IMR-90 (cell line): Measurements from ENCODE around the gene EIF2S2. TPM values are rescaled to one million over a fixed set of nuclear protein-coding genes. Genes with fewer than 3 reads are reported as not detected.
"Not testable (repeated sequence)": the region's sequence is repeated elsewhere in the genome, so short reads cannot be mapped to it uniquely, and the experiment has no call there.

Experiments
- ATAC-seq: fragments of 200-7000 bp; cut with Tn5 transposase; 2 replicates; pipeline ENCODE4 v1.9.1; 2020; ENCODE audit warnings: low read depth, mild to moderate bottlenecking, moderate library complexity
- BruUV-seq: library from RNA; stranded (reverse); fragments of 400-500 nt; replicated peaks from 2 replicates; lab custom pipeline; 2021; lab: Mats Ljungman, UMichigan
- CTCF ChIA-PET: fragments of 300-600 bp; formaldehyde crosslinking; extraction: SDS; loops from one replicate; lab custom pipeline; 2021; ENCODE audit warnings: antibody characterized with exemption; lab: Yijun Ruan, JAX
- POLR2A ChIA-PET: fragments of 300-600 bp; sonication (Branson Sonifier 250); formaldehyde crosslinking; loops from one replicate; lab custom pipeline; 2022; ENCODE audit warnings: antibody characterized with exemption; ENCODE audit not compliant: unreplicated experiment; lab: Charles Lee
- DNase-seq: peaks from one replicate; pipeline ENCODE4 v3.0.0; 2013
- H2AFZ ChIP-seq: replicated peaks from 2 replicates; pipeline ENCODE3; 2013; ENCODE audit warnings: low read length, mild to moderate bottlenecking; ENCODE audit not compliant: poor library complexity
- H2AK5ac ChIP-seq: 2 replicates; pipeline ENCODE4 v1.6.1; 2013; ENCODE audit warnings: low read depth, low read length, inconsistent platforms
- H2AK9ac ChIP-seq: replicated peaks from 2 replicates; pipeline ENCODE3; 2013; ENCODE audit warnings: mild to moderate bottlenecking, low read depth, low read length, moderate library complexity; ENCODE audit not compliant: poor library complexity
- H2BK120ac ChIP-seq: 2 replicates; pipeline ENCODE4 v1.6.1; 2013; ENCODE audit warnings: low read depth, low read length, inconsistent platforms
- H2BK15ac ChIP-seq: 3 replicates; pipeline ENCODE4 v1.6.1; 2013; ENCODE audit warnings: low read depth, low read length, inconsistent platforms
- H2BK20ac ChIP-seq: 2 replicates; pipeline ENCODE4 v1.6.1; 2013; ENCODE audit warnings: low read depth, mild to moderate bottlenecking, inconsistent platforms, low read length, moderate library complexity
- H2BK5ac ChIP-seq: 2 replicates; pipeline ENCODE4 v1.6.1; 2013; ENCODE audit warnings: mild to moderate bottlenecking, low read depth, low read length, inconsistent platforms; ENCODE audit not compliant: poor library complexity, severe bottlenecking
- H3K14ac ChIP-seq: replicated peaks from 2 replicates; pipeline ENCODE4 v1.6.1; 2013; ENCODE audit warnings: low read depth, low read length, inconsistent platforms
- H3K18ac ChIP-seq: 2 replicates; pipeline ENCODE4 v1.6.1; 2013; ENCODE audit warnings: low read depth, low read length, control low read depth
- H3K23ac ChIP-seq: 2 replicates; pipeline ENCODE4 v1.6.1; 2013; ENCODE audit warnings: low read depth, low read length, inconsistent platforms
- H3K27ac ChIP-seq: 2 replicates; pipeline ENCODE4 v1.5.1; 2013; ENCODE audit warnings: mild to moderate bottlenecking, control low read depth, low read length; ENCODE audit not compliant: insufficient read depth
- H3K27me3 ChIP-seq: 2 replicates; pipeline ENCODE4 v1.6.1; 2013; ENCODE audit warnings: low read length; ENCODE audit not compliant: control insufficient read depth, insufficient read depth
- H3K36me3 ChIP-seq: 2 replicates; pipeline ENCODE4 v1.6.1; 2013; ENCODE audit warnings: low read length, mixed read lengths; ENCODE audit not compliant: control insufficient read depth, insufficient read depth
- H3K4ac ChIP-seq: 2 replicates; pipeline ENCODE4 v1.6.1; 2013; ENCODE audit warnings: low read depth, low read length, inconsistent platforms
- H3K4me1 ChIP-seq: 2 replicates; pipeline ENCODE4 v1.6.1; 2013; ENCODE audit warnings: low read length, mixed read lengths; ENCODE audit not compliant: control insufficient read depth, insufficient read depth
- H3K4me2 ChIP-seq: 2 replicates; pipeline ENCODE4 v1.6.1; 2013; ENCODE audit warnings: low read depth, mild to moderate bottlenecking, control low read depth, low read length, moderate library complexity
- H3K4me3 ChIP-seq: 2 replicates; pipeline ENCODE4 v1.5.1; 2013; ENCODE audit warnings: low read depth, mild to moderate bottlenecking, control low read depth, low read length, moderate library complexity; ENCODE audit not compliant: insufficient read depth
- H3K56ac ChIP-seq: 2 replicates; pipeline ENCODE4 v1.6.1; 2013; ENCODE audit warnings: low read length, inconsistent platforms; ENCODE audit not compliant: insufficient read depth; ENCODE audit errors: extremely low read depth
- H3K79me1 ChIP-seq, 2 experiments: 2 replicates each; pipeline ENCODE4 v1.6.1; 2013; ENCODE audit warnings: low read length in 2 of 2, inconsistent platforms in 1 of 2, low read depth in 1 of 2
- H3K9ac ChIP-seq: 2 replicates; pipeline ENCODE4 v1.6.1; 2013; ENCODE audit warnings: low read depth, low read length, control low read depth
- H3K9me1 ChIP-seq: 2 replicates; pipeline ENCODE4 v1.6.1; 2013; ENCODE audit warnings: low read length, inconsistent platforms; ENCODE audit not compliant: insufficient read depth
- H3K9me3 ChIP-seq: 2 replicates; pipeline ENCODE4 v1.6.1; 2013; ENCODE audit warnings: low read length; ENCODE audit not compliant: control insufficient read depth, insufficient read depth
- H4K20me1 ChIP-seq: 2 replicates; pipeline ENCODE4 v1.6.1; 2013; ENCODE audit warnings: low read length, inconsistent platforms; ENCODE audit not compliant: insufficient read depth
- H4K5ac ChIP-seq: 2 replicates; pipeline ENCODE4 v1.6.1; 2013; ENCODE audit warnings: mild to moderate bottlenecking, low read depth, low read length, control low read depth
- H4K8ac ChIP-seq, 2 experiments: 2 replicates each; pipeline ENCODE4 v1.6.1; 2013; ENCODE audit warnings: low read depth in 2 of 2, low read length in 2 of 2, control low read depth in 1 of 2, inconsistent platforms in 1 of 2
- H4K91ac ChIP-seq: 2 replicates; pipeline ENCODE4 v1.6.1; 2013; ENCODE audit warnings: low read depth, low read length, inconsistent platforms; ENCODE audit not compliant: insufficient read depth
- CEBPB ChIP-seq: IDR thresholded peaks from 2 replicates; pipeline ENCODE4 v1.6.1; 2012; ENCODE audit warnings: low read depth, low read length, improper control_type of control experiment
- WGBS, 2 experiments: methylation state at CpG; one replicate each; pipeline versions ENCODE4 v1.1.5 to v1.1.7; 2013; ENCODE audit warnings: missing lambda C conversion rate in 2 of 2; ENCODE audit not compliant: insufficient read length in 1 of 2; ENCODE audit errors: extremely low coverage in 2 of 2; 5-methylcytosine and 5-hydroxymethylcytosine counted together
- dilution Hi-C: fragments of 300-500 bp; cut with HindIII; formaldehyde crosslinking; loops from one replicate; pipeline ENCODE4 v1.14.3; 2018; ENCODE audit warnings: low sequenced_read_pairs; ENCODE audit not compliant: unreplicated experiment
- in situ Hi-C: fragments of 300-500 bp; cut with MboI; formaldehyde crosslinking; loops from 3 replicates; pipeline ENCODE4 v1.14.3; 2019; ENCODE audit warnings: low sequenced_read_pairs, inconsistent platforms, mixed read lengths
- intact Hi-C: fragments of 100-400 bp; cut with micrococcal nuclease; formaldehyde crosslinking; loops from 2 replicates; pipeline ENCODE4 v1.10.0; 2022
- polyA plus RNA-seq, 3 experiments: library from polyadenylated mRNA; depleted of rRNA; stranded (reverse); fragments of >200 nt; gene quantifications; 2 replicates each; pipeline ENCODE4 v1.2.3, GENCODE V29; 2012; ENCODE audit warnings: low replicate concordance in 1 of 3
- total RNA-seq: library from RNA; depleted of rRNA; stranded (reverse); fragments of >200 nt; gene quantifications from 2 replicates; pipeline ENCODE4 v1.2.3, GENCODE V29; 2012
- TF ChIP-seq, protein P1 (sequence below): conservative IDR thresholded peaks from 2 replicates; pipeline ENCODE4 v1.5.1; 2012; ENCODE audit warnings: mild to moderate bottlenecking, low read depth, low read length, improper control_type of control experiment

EIF2S2 gene
- total and polyA plus RNA-seq, 2 of the 4 experiments (the other 2 are of a cell fraction), result 61.7 to 66.9 TPM

DNA sequence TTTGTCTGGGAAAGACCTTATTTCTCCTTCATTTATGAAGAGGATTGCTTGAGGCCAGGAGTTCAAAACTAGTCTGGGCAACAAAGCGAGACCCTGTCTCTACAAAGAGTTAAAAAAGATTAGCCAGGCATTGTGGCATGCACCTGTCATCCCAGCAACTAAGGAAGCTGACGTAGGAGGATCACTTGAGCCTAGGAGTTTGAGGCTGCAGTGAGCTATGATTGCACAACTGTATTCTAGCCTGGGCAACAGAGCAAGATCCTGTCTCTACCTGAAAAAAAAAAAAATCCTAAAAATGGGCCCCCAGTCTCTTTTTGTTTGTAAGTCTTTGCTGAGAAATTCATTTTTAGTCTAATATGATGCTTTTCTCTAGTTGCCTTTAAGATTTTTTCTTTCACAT lies 29.2 kb upstream of the EIF2S2 start:
- no peak overlapping the region for H4K91ac ChIP-seq
- no peak overlapping the region for H3K4ac ChIP-seq
- no peak overlapping the region for H4K5ac ChIP-seq
- ATAC-seq, result no peak
- 0 out of 2 replicates have a peak, but pooled peaks have one; percentile 36 for TF ChIP-seq CEBPB
- TF ChIP-seq, protein P1, sequence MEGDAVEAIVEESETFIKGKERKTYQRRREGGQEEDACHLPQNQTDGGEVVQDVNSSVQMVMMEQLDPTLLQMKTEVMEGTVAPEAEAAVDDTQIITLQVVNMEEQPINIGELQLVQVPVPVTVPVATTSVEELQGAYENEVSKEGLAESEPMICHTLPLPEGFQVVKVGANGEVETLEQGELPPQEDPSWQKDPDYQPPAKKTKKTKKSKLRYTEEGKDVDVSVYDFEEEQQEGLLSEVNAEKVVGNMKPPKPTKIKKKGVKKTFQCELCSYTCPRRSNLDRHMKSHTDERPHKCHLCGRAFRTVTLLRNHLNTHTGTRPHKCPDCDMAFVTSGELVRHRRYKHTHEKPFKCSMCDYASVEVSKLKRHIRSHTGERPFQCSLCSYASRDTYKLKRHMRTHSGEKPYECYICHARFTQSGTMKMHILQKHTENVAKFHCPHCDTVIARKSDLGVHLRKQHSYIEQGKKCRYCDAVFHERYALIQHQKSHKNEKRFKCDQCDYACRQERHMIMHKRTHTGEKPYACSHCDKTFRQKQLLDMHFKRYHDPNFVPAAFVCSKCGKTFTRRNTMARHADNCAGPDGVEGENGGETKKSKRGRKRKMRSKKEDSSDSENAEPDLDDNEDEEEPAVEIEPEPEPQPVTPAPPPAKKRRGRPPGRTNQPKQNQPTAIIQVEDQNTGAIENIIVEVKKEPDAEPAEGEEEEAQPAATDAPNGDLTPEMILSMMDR, result no peak
- no peaks in the 10 kb centered on the region for H3K36me3 ChIP-seq
- H2BK20ac ChIP-seq, result no peak overlapping the region
- no peak overlapping the region for H3K4me3 ChIP-seq
- dilution Hi-C loops, result no loop called here
- POLR2A ChIA-PET, result no interaction called here
- WGBS, 2 experiments, result 100% methylated on average over 1 of the region's 2 CpGs; no CpG with 5 or more reads in 1 of the 2 experiments
- no peak overlapping the region for H3K9ac ChIP-seq
- H3K9me1 ChIP-seq, result no peaks in the 10 kb centered on the region
- H2AK5ac ChIP-seq, result no peak overlapping the region
- no peak overlapping the region for H3K14ac ChIP-seq
- H3K23ac ChIP-seq, result no peak overlapping the region
- no peak overlapping the region for H3K27ac ChIP-seq
- peaks cover 7% of the 10 kb centered on the region for H3K27me3 ChIP-seq
- DNase-seq, result no peak
- no peaks in the 10 kb centered on the region for H3K79me1 ChIP-seq
- H3K56ac ChIP-seq, result no peak overlapping the region
- H3K9me3 ChIP-seq, result no peaks in the 10 kb centered on the region
- H2AK9ac ChIP-seq, result no peak overlapping the region
- 0 out of 2 replicates have a peak, but pooled peaks cover 1% of the 10 kb centered on the region for H3K4me1 ChIP-seq
- H2BK120ac ChIP-seq, result no peak overlapping the region
- H2BK5ac ChIP-seq, result no peak overlapping the region
- H3K18ac ChIP-seq, result no peak overlapping the region
- intact Hi-C loops, result no loop called here
- no peak overlapping the region for H4K8ac ChIP-seq
- BruUV-seq, result no TSS peak
- no peak overlapping the region for H3K4me2 ChIP-seq
- H4K20me1 ChIP-seq, result no peaks in the 10 kb centered on the region
- H2AFZ ChIP-seq, result no peak overlapping the region
- CTCF ChIA-PET, result no interaction called here
- no peak overlapping the region for H2BK15ac ChIP-seq
- in situ Hi-C loops, result no loop called here

DNA sequence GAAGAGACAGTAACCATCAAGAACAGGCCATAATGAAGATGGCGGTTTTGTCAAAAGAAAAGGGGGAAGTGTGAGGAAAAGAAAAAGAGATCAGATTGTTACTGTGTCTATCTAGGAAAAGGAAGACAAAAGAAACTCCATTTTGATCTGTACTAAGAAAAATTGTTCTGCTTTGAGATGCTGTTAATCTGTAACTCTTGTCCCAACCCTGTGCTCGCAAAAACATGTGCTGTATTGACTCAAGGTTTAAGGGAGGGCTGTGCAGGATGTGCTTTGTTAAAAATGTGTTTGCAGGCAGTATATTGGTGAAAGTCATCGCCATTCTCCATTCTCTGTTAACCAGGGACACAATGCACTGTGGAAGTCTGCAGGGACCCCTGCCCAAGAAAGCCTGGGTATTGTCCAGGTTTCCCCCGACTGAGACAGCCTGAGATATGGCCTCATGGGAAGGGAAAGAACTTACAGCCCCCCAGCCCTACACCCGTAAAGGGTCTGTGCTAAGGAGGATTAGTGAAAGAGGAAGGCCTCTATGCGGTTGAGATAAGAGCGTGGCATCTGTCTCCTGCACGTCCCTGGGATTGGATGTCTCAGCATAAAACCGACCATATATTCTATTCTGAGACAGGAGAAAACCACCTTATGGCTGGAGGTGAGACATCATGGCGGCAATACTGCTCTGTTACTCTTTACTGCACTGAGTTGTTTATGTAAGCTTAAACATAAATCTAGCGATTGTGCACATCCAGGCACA lies 23.7 kb upstream of the EIF2S2 start:
- H3K79me1 ChIP-seq, DNase-seq, H3K18ac ChIP-seq, H3K27ac ChIP-seq, H2AK9ac ChIP-seq, H3K27me3 ChIP-seq, H4K20me1 ChIP-seq, H2BK15ac ChIP-seq, H4K5ac ChIP-seq, POLR2A ChIA-PET, H4K8ac ChIP-seq, H2BK120ac ChIP-seq, H3K4me1 ChIP-seq, H3K9me1 ChIP-seq, H3K4me2 ChIP-seq, H3K9ac ChIP-seq, H3K14ac ChIP-seq, H3K4ac ChIP-seq, H3K36me3 ChIP-seq, H2BK20ac ChIP-seq, H2AK5ac ChIP-seq, H3K9me3 ChIP-seq, H4K91ac ChIP-seq, ATAC-seq, H3K56ac ChIP-seq, dilution Hi-C loops, H3K4me3 ChIP-seq, CTCF ChIA-PET, BruUV-seq, H2AFZ ChIP-seq, intact Hi-C loops, H2BK5ac ChIP-seq, H3K23ac ChIP-seq: not testable (repeated sequence)
- in situ Hi-C loops, result loop anchor here (10.0 kb wide), 1 partner anchor 271 kb away; no protein-coding TSS in a partner anchor
- WGBS, 2 experiments, result 100% methylated on average over 1 of the region's 11 CpGs; no CpG with 5 or more reads in 1 of the 2 experiments
